Endothelial cell of umbilical vein (primary cell): ENCODE data around the gene CITED2. TPM values are rescaled to one million over a fixed set of nuclear protein-coding genes. Genes with fewer than 3 reads are reported as not detected.

Source experiments
- BruUV-seq: library from RNA; stranded (reverse); fragments of 400-500 nt; replicated peaks from 2 replicates; lab custom pipeline; 2021; lab: Mats Ljungman, UMichigan
- CTCF ChIA-PET: fragments of 300-600, 350-600 bp; sonication (Branson Sonifier 250); formaldehyde crosslinking; loops from one replicate; lab custom pipeline; 2021; ENCODE audit warnings: antibody characterized with exemption, inconsistent platforms; lab: Charles Lee
- POLR2A ChIA-PET: fragments of 300-600, 350-600 bp; sonication (Branson Sonifier 250); formaldehyde crosslinking; loops from one replicate; lab custom pipeline; 2021; ENCODE audit warnings: antibody characterized with exemption, inconsistent platforms; lab: Charles Lee
- DNase-seq: peaks from one replicate; pipeline ENCODE4 v3.0.0-alpha.2; 2011; ENCODE audit warnings: low read depth, low spot score
- FAIRE-seq: peaks from 2 replicates; lab custom pipeline; 2011; peaks lifted over from hg19 to GRCh38; lab: Jason Lieb, UNC
- H2AFZ ChIP-seq: 2 replicates; pipeline ENCODE4 v1.6.0; 2012; ENCODE audit warnings: low read depth, low read length, control low read depth, inconsistent platforms
- H3K27ac ChIP-seq: 2 replicates; pipeline ENCODE4 v1.5.1; 2011; ENCODE audit warnings: low read depth, mild to moderate bottlenecking, control low read depth, low read length, moderate library complexity; ENCODE audit not compliant: insufficient read depth
- H3K27me3 ChIP-seq, 2 experiments: 2 replicates each; pipeline versions ENCODE4 v1.6.0 to v1.6.1; 2011; ENCODE audit warnings: low read length in 2 of 2, mixed read lengths in 1 of 2; ENCODE audit not compliant: control insufficient read depth in 2 of 2, insufficient read depth in 2 of 2
- H3K36me3 ChIP-seq, 2 experiments: 2 replicates in 1 of 2; 3 replicates in 1 of 2; pipeline ENCODE4 v1.5.1; 2011; ENCODE audit warnings: low read length in 2 of 2, mild to moderate bottlenecking in 1 of 2, moderate library complexity in 1 of 2; ENCODE audit not compliant: control insufficient read depth in 2 of 2, insufficient read depth in 2 of 2; ENCODE audit errors: extremely low read depth in 1 of 2
- H3K4me1 ChIP-seq: 3 replicates; pipeline ENCODE4 v1.5.1; 2011; ENCODE audit warnings: mild to moderate bottlenecking, low read length; ENCODE audit not compliant: control insufficient read depth, insufficient read depth; ENCODE audit errors: extremely low read depth
- H3K4me2 ChIP-seq: 2 replicates; pipeline ENCODE4 v1.6.1; 2011; ENCODE audit warnings: low read length, control low read depth, mixed read lengths; ENCODE audit not compliant: insufficient read depth
- H3K4me3 ChIP-seq, 3 experiments: fragments of 200-600 bp in 1 of 3; sonication (generic), shearing (Covaris generic) in 1 of 3; replicated peaks in 1 of 3; 2 replicates each; pipeline ENCODE4 v1.5.1; 2011 to 2016; ENCODE audit warnings: control low read depth in 3 of 3, low read length in 3 of 3, mild to moderate bottlenecking in 2 of 3, inconsistent platforms in 1 of 3, low read depth in 1 of 3, moderate library complexity in 1 of 3; ENCODE audit not compliant: insufficient read depth in 1 of 3
- H3K79me2 ChIP-seq: 2 replicates; pipeline ENCODE4 v1.6.0; 2012; ENCODE audit warnings: low read length, inconsistent platforms; ENCODE audit not compliant: control insufficient read depth, insufficient read depth
- H3K9ac ChIP-seq: replicated peaks from 2 replicates; pipeline ENCODE3; 2011; ENCODE audit warnings: low read length, control low read depth; ENCODE audit not compliant: insufficient read depth; ENCODE audit errors: extremely low read depth
- H3K9me1 ChIP-seq: replicated peaks from 3 replicates; pipeline ENCODE4 v1.6.0; 2011; ENCODE audit warnings: mild to moderate bottlenecking, low read length; ENCODE audit not compliant: control insufficient read depth, insufficient read depth; ENCODE audit errors: extremely low read depth
- H3K9me3 ChIP-seq: replicated peaks from 2 replicates; pipeline ENCODE4 v1.5.1; 2012; ENCODE audit warnings: low read length, inconsistent platforms; ENCODE audit not compliant: control insufficient read depth, insufficient read depth
- H4K20me1 ChIP-seq: replicated peaks from 2 replicates; pipeline ENCODE3; 2011; ENCODE audit warnings: mild to moderate bottlenecking, low read length; ENCODE audit not compliant: control insufficient read depth, insufficient read depth; ENCODE audit errors: extremely low read depth
- CTCF ChIP-seq, 2 donors: IDR thresholded peaks; 1 replicate in 1 of 2; 2 replicates in 1 of 2; pipeline ENCODE4 v1.5.1; 2011; ENCODE audit warnings: low read length in 2 of 2, mild to moderate bottlenecking in 2 of 2, moderate library complexity in 2 of 2, control low read depth in 1 of 2, inconsistent platforms in 1 of 2, low read depth in 1 of 2; ENCODE audit not compliant: insufficient read depth in 1 of 2; ENCODE audit errors: extremely low read depth in 1 of 2
- EZH2 ChIP-seq: IDR thresholded peaks from 2 replicates; pipeline ENCODE4 v1.6.1; 2012; ENCODE audit warnings: borderline replicate concordance, low read depth, mild to moderate bottlenecking, moderate library complexity, low read length, inconsistent platforms; ENCODE audit not compliant: severe bottlenecking
- FOS ChIP-seq: IDR thresholded peaks from 2 replicates; pipeline ENCODE4 v1.6.1; 2011; ENCODE audit warnings: mild to moderate bottlenecking, low read length, moderate library complexity, borderline replicate concordance; ENCODE audit not compliant: insufficient read depth
- GATA2 ChIP-seq: IDR thresholded peaks from 2 replicates; pipeline ENCODE4 v1.7.0; 2011; ENCODE audit warnings: low read depth, mild to moderate bottlenecking, moderate library complexity, mixed read lengths, low read length; ENCODE audit not compliant: insufficient read length, insufficient read depth
- JUN ChIP-seq: IDR thresholded peaks from 2 replicates; pipeline ENCODE4 v1.6.1; 2011; ENCODE audit warnings: borderline replicate concordance, low read depth; ENCODE audit not compliant: insufficient read length, insufficient read depth
- MAX ChIP-seq: IDR thresholded peaks from 2 replicates; pipeline ENCODE4 v1.6.1; 2011; ENCODE audit not compliant: insufficient read depth, insufficient read length
- MYC ChIP-seq: IDR thresholded peaks from one replicate; pipeline ENCODE4 v1.6.1; 2011; ENCODE audit warnings: mild to moderate bottlenecking, low read depth, low read length
- POLR2A ChIP-seq: IDR thresholded peaks from 2 replicates; pipeline ENCODE4 v1.6.1; 2012; ENCODE audit warnings: low read depth, mild to moderate bottlenecking, control low read depth, low read length
- POLR2AphosphoS5 ChIP-seq: IDR thresholded peaks from 2 replicates; pipeline ENCODE4 v1.6.1; 2012; ENCODE audit warnings: low read depth, mild to moderate bottlenecking, control low read depth, low read length, moderate library complexity; ENCODE audit not compliant: insufficient read depth
- dilution Hi-C: fragments of 300-500 bp; cut with MboI; formaldehyde crosslinking; loops from one replicate; pipeline ENCODE4 v1.15.0; 2019; ENCODE audit warnings: low sequenced_read_pairs; ENCODE audit not compliant: extremely low pct_ligation_motif_present
- intact Hi-C: fragments of 100-400 bp; cut with micrococcal nuclease; formaldehyde crosslinking; loops from one replicate; pipeline ENCODE4 v1.10.0; 2022
- polyA plus RNA-seq, 4 experiments: library from polyadenylated mRNA; depleted of rRNA in 3 of 4; stranded (reverse) in 3 of 4; unstranded in 1 of 4; fragments of >200 nt; gene quantifications; 2 replicates each; pipeline versions ENCODE4 v1.2.1 to v1.2.3, GENCODE V29; 2011 to 2012; ENCODE audit warnings: missing spikeins in 1 of 4
- total RNA-seq: library from RNA; stranded (reverse); gene quantifications from 2 replicates; pipeline ENCODE4 v1.2.3, GENCODE V29; 2021

CITED2 gene
- total and polyA plus RNA-seq, 2 donors (not counting 3 experiments of a cell fraction or from before 2014, with no cell fraction given): 81.1 to 85.7 TPM

- Histone ChIP-seq H3K4me2 (no peak overlapping the region), H3K27me3 (no peaks in the 10 kb centered on the region), H3K9ac (no peak overlapping the region), H3K4me1 (no peaks in the 10 kb centered on the region), H3K9me1 (no peaks in the 10 kb centered on the region), H2AFZ (no peak overlapping the region), H3K27ac (no peak overlapping the region), H3K79me2 (no peaks in the 10 kb centered on the region), H3K4me3 (no peak overlapping the region), H3K9me3 (no peaks in the 10 kb centered on the region), H3K36me3 (no peaks in the 10 kb centered on the region), H4K20me1 (no peaks in the 10 kb centered on the region)
- ChIA-PET CTCF (interaction anchor here (1.5 kb wide), 1 partner anchor 12 kb away, joined by 3 read pairs; no protein-coding TSS in a partner anchor), POLR2A (no interaction called here)
- FAIRE-seq (no peak), DNase-seq (no peak)
- no TSS peak for BruUV-seq
- dilution Hi-C loops (no loop called here), intact Hi-C loops (no loop called here)
- no peak for TF ChIP-seq POLR2AphosphoS5
- no peak for TF ChIP-seq GATA2
- no peak for TF ChIP-seq POLR2A
- TF ChIP-seq FOS: no peak
- TF ChIP-seq EZH2: no peak
- TF ChIP-seq CTCF (IDR thresholded peaks at IDR 0.05; ENCODE audit: extremely low read depth in 1 of 2, insufficient read depth in 1 of 2, low read depth in 1 of 2, low read length in 2 of 2): no peak
- no peak for TF ChIP-seq JUN
- TF ChIP-seq MAX: no peak
- no peak for TF ChIP-seq MYC
These were observed 16.0 kb upstream of the CITED2 start for GRCh38 chr6:139390447-139390846.
